Glutamatergic neuron (in vitro differentiated cells): ENCODE results near the gene LTB4R2. TPM values are rescaled to one million over a fixed set of nuclear protein-coding genes. Genes with fewer than 3 reads are reported as not detected.
A peak's percentile ranks its signal among the peaks of the same experiment; 100 is the strongest.

Experiments
- DNase-seq: peaks from one replicate; pipeline ENCODE4 v3.0.0; 2022
- H3K27ac Mint-ChIP-seq: one replicate; pipeline ENCODE4 v1.8.0; 2020; ENCODE audit warnings: mild to moderate bottlenecking, mixed read lengths, inconsistent platforms; ENCODE audit not compliant: unreplicated experiment
- H3K27me3 Mint-ChIP-seq: one replicate; pipeline ENCODE4 v1.8.0; 2020; ENCODE audit warnings: mild to moderate bottlenecking, moderate library complexity, mixed read lengths, inconsistent platforms; ENCODE audit not compliant: unreplicated experiment
- H3K36me3 Mint-ChIP-seq: one replicate; pipeline ENCODE4 v1.8.0; 2020; ENCODE audit warnings: mild to moderate bottlenecking, mixed read lengths, inconsistent platforms; ENCODE audit not compliant: unreplicated experiment
- H3K4me1 Mint-ChIP-seq: one replicate; pipeline ENCODE4 v1.8.0; 2020; ENCODE audit warnings: mild to moderate bottlenecking, low read depth, mixed read lengths, inconsistent platforms; ENCODE audit not compliant: unreplicated experiment
- H3K4me3 Mint-ChIP-seq: one replicate; pipeline ENCODE4 v1.8.0; 2020; ENCODE audit warnings: mild to moderate bottlenecking, mixed read lengths, inconsistent platforms; ENCODE audit not compliant: unreplicated experiment
- H3K9me3 Mint-ChIP-seq: one replicate; pipeline ENCODE4 v1.8.0; 2020; ENCODE audit warnings: mild to moderate bottlenecking, moderate library complexity, mixed read lengths, inconsistent platforms; ENCODE audit not compliant: unreplicated experiment
- CTCF ChIP-seq: fragments of 200-600 bp; sonication (generic); IDR thresholded peaks from one replicate; pipeline ENCODE4 v1.5.0; 2021; ENCODE audit not compliant: partially characterized antibody, unreplicated experiment
- long read RNA-seq: library from polyadenylated mRNA; unstranded; transcript quantifications from one replicate; pipeline ENCODE4 v2.0.0, GENCODE V29; 2020; ENCODE audit not compliant: unreplicated experiment
- total RNA-seq: library from RNA; stranded (reverse); fragmentation: NEBNext Ultra II Directional; extraction: Animal tissue kit (Norgen Biotek cat#: 25700); gene quantifications from one replicate; pipeline ENCODE4 v1.2.1, GENCODE V29; 2021; ENCODE audit not compliant: unreplicated experiment

Gene LTB4R2, protein sequence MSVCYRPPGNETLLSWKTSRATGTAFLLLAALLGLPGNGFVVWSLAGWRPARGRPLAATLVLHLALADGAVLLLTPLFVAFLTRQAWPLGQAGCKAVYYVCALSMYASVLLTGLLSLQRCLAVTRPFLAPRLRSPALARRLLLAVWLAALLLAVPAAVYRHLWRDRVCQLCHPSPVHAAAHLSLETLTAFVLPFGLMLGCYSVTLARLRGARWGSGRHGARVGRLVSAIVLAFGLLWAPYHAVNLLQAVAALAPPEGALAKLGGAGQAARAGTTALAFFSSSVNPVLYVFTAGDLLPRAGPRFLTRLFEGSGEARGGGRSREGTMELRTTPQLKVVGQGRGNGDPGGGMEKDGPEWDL
- 8.9 TPM for total RNA-seq
- long read RNA-seq, partial matches to known transcripts = 0 of 1 reads
- long read RNA-seq, other reads (novel, unspliced or antisense) = 1 of 1 reads

GRCh38 chr14:24309538-24310264 lies at the start of gene LTB4R2:
TSS of gene LTB4R2 (plus strand) at chr14:24310140. CDS start at chr14:24310665, 525 bp downstream.
- no peak for DNase-seq
- TF ChIP-seq CTCF = no peak
- H3K4me1 Mint-ChIP-seq = peaks cover 2% of the 10 kb centered on the region
- H3K27me3 Mint-ChIP-seq = peaks cover 14% of the 10 kb centered on the region
- H3K36me3 Mint-ChIP-seq = no peaks in the 10 kb centered on the region
- peak within 1 kb of the TSS; percentile 48 for H3K27ac Mint-ChIP-seq
- peak within 1 kb of the TSS; percentile 73 for H3K4me3 Mint-ChIP-seq
- peaks cover 4% of the 10 kb centered on the region for H3K9me3 Mint-ChIP-seq

- DNase-seq = no peak
- Mint-ChIP-seq H3K4me1 (no peaks in the 10 kb centered on the region), H3K9me3 (peaks cover 1% of the 10 kb centered on the region), H3K27ac (no peak overlapping the region), H3K4me3 (no peak overlapping the region), H3K36me3 (no peaks in the 10 kb centered on the region), H3K27me3 (peaks cover 8% of the 10 kb centered on the region)
- no peak for TF ChIP-seq CTCF
Observed at GRCh38 chr14:24260780-24261157, 49.2 kb upstream of the LTB4R2 start.

GRCh38 chr14:24261256-24261968 lies 48.5 kb upstream of the LTB4R2 start:
- peaks cover 8% of the 10 kb centered on the region for H3K27me3 Mint-ChIP-seq
- H3K9me3 Mint-ChIP-seq = peaks cover 1% of the 10 kb centered on the region
- no peak overlapping the region for H3K4me3 Mint-ChIP-seq
- H3K27ac Mint-ChIP-seq = no peak overlapping the region
- no peak for DNase-seq
- TF ChIP-seq CTCF = no peak
- H3K36me3 Mint-ChIP-seq = no peaks in the 10 kb centered on the region
- H3K4me1 Mint-ChIP-seq = no peaks in the 10 kb centered on the region

- Mint-ChIP-seq H3K27ac (no peak overlapping the region), H3K4me1 (no peaks in the 10 kb centered on the region), H3K36me3 (no peaks in the 10 kb centered on the region), H3K9me3 (peaks cover 1% of the 10 kb centered on the region), H3K27me3 (peaks cover 6% of the 10 kb centered on the region), H3K4me3 (no peak overlapping the region)
- DNase-seq = no peak
- TF ChIP-seq CTCF = no peak
Observed at GRCh38 chr14:24261969-24262327, 48.0 kb upstream of the LTB4R2 start.
